Measurements from ENCODE around the gene MUS81. TPM values are rescaled to one million over a fixed set of nuclear protein-coding genes. Genes with fewer than 3 reads are reported as not detected.
A peak's percentile ranks its signal among the peaks of the same experiment; 100 is the strongest.

MUS81 gene
- total RNA-seq, 4 donors from 2014 or later = 58.3 to 191 (median 81.2) TPM

DNA sequence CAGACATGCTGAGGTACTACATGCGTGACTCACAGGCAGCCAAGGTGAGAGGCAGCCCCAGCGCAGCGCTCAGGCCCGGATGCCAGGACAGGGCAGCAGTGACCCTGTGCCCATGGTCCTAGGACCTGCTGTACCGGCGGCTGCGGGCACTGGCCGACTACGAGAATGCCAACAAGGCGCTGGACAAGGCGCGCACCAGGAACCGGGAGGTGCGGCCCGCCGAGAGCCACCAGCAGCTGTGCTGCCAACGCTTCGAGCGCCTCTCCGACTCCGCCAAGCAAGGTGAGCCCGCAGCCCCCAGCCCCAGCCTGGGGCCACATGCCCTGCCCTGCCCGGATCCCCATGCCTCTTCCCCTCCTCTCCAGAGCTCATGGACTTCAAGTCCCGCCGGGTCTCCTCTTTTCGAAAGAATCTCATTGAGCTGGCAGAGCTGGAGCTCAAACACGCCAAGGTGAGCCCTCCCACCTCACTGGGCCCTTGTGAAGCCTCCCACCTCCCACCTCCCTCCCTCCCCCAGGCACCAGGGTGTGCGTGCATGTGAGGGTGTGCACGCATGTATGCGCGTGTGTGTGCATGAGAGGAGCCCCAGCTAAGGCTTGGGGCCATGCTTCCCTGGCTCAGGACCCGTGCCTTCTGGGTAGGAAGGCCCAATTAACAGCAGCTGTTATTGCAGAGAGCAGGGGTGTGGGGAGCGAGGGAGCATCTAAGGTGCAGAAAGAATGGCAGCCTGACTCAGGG lies 7.6 kb upstream of the MUS81 start:
- Histone ChIP-seq H3K9me3 (no peaks in the 10 kb centered on the region), H3K36me3 (peaks cover 2 to 28% (median 14%) of the 10 kb centered on the region in 4 donors), H3K4me1 (peaks cover 31 to 51% (median 46%) of the 10 kb centered on the region in 4 donors), H3K27ac (peak overlapping the region; percentile 86 to 100 (median 100)), H3K4me3 (peak overlapping the region in 1 of 4 donors; percentile 1), H3K27me3 (no peaks in the 10 kb centered on the region)
- 62 to 83% methylated on average over 2 to 30 of the region's 33 CpGs for WGBS, 2 donors (ENCODE audit: low coverage in 1 of 2)
- in situ Hi-C loops (cut with MboI; ENCODE audit: low pct_ligation_motif_present in 1 of 4, low pct_unique_long_range_greater_than_20kb in 1 of 4, low sequenced_read_pairs in 3 of 4) (no loop called here), intact Hi-C loops (cut with DNase I; ENCODE audit: low total_unique reads) (no loop called here)
- TF ChIP-seq POLR2AphosphoS5 (IDR thresholded peaks at IDR 0.05) (peak in 2 of 3 donors; percentile 31 to 39), EP300 (IDR thresholded peaks at IDR 0.05; ENCODE audit: low read depth) (no peak), POLR2A (IDR thresholded peaks at IDR 0.05) (no peak)
- TF ChIP-seq, protein P1, sequence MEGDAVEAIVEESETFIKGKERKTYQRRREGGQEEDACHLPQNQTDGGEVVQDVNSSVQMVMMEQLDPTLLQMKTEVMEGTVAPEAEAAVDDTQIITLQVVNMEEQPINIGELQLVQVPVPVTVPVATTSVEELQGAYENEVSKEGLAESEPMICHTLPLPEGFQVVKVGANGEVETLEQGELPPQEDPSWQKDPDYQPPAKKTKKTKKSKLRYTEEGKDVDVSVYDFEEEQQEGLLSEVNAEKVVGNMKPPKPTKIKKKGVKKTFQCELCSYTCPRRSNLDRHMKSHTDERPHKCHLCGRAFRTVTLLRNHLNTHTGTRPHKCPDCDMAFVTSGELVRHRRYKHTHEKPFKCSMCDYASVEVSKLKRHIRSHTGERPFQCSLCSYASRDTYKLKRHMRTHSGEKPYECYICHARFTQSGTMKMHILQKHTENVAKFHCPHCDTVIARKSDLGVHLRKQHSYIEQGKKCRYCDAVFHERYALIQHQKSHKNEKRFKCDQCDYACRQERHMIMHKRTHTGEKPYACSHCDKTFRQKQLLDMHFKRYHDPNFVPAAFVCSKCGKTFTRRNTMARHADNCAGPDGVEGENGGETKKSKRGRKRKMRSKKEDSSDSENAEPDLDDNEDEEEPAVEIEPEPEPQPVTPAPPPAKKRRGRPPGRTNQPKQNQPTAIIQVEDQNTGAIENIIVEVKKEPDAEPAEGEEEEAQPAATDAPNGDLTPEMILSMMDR (IDR thresholded peaks at IDR 0.05) = no peak
- peak; percentile 17 for DNase-seq

DNA sequence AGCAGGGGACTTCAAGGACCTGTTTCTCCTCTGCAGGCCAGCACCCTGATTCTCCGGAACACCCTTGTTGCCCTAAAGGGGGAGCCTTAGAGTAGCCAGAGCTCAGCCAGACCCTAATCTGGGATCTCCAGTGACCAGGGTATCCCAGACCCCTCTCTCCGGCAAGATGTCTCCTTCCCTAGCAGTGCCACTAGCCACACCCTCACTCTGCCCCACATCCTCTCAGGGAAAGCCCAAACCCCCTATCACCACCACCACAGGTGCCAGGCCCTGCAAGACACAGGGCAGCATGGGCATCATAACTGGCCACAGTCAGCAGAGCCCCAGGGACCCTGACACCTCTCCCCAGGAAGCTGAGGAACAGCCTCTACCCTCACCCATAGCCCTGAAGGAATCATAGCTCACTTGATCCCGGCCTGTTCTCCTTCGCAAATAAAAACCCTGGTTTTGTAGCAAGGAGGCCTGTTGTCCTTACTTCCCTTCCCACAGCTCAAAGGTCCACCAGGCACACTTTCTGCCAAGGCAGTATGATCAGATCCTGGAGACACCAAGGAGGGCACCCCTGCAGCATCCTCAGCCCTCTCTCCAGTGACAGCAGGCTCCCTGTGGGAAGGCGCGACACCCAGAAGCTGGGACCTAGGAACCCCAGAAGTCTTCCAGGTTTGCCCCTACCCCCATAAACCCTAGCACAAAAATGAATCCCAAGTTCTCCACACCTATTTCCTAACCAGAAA lies 6.8 kb upstream of the MUS81 start:
- H3K4me3 ChIP-seq = peak overlapping the region in 1 of 4 donors; percentile 1
- in situ Hi-C loops (cut with MboI; ENCODE audit: low pct_ligation_motif_present in 1 of 4, low pct_unique_long_range_greater_than_20kb in 1 of 4, low sequenced_read_pairs in 3 of 4) (no loop called here), intact Hi-C loops (cut with DNase I; ENCODE audit: low total_unique reads) (no loop called here)
- H3K36me3 ChIP-seq = peaks cover 2 to 28% (median 14%) of the 10 kb centered on the region in 4 donors
- peak; percentile 18 for DNase-seq
- H3K9me3 ChIP-seq = no peaks in the 10 kb centered on the region
- TF ChIP-seq POLR2AphosphoS5 (IDR thresholded peaks at IDR 0.05) (no peak), EP300 (IDR thresholded peaks at IDR 0.05; ENCODE audit: low read depth) (no peak), POLR2A (IDR thresholded peaks at IDR 0.05) (no peak)
- TF ChIP-seq, protein P1 (IDR thresholded peaks at IDR 0.05) = no peak
- WGBS, 2 donors (ENCODE audit: low coverage in 1 of 2) = 59 to 65% methylated on average over 2 to 6 of the region's 6 CpGs
- H3K27me3 ChIP-seq = no peaks in the 10 kb centered on the region
- H3K27ac ChIP-seq = peak overlapping the region; percentile 86 to 100 (median 100)
- peaks cover 31 to 51% (median 47%) of the 10 kb centered on the region in 4 donors for H3K4me1 ChIP-seq

DNA sequence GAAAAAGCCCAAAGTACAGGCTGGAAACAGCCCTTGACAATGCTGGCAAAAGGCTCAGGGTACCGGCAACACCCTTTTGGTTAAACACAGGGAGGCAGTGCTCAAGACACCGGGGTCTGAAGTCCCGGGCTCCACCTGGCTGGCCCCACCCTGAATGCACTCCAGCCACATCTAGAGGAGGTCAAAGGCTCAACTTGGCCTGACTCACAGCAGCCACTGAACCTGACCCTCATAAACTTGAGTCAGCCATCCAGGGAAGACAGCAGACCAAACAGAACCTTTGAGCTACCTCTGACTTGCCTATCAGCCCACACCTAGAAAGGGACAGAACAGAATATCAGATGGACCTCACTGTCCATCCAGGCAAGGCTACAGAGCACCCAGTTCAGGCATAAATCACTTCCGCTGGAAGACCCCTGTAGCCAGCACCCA lies 6.1 kb upstream of the MUS81 start:
- intact Hi-C loops (cut with DNase I; ENCODE audit: low total_unique reads) (no loop called here), in situ Hi-C loops (cut with MboI; ENCODE audit: low pct_ligation_motif_present in 1 of 4, low pct_unique_long_range_greater_than_20kb in 1 of 4, low sequenced_read_pairs in 3 of 4) (no loop called here)
- H3K27me3 ChIP-seq = no peaks in the 10 kb centered on the region
- peak overlapping the region; percentile 97 to 100 (median 100) for H3K27ac ChIP-seq
- peak; percentile 91 for DNase-seq
- TF ChIP-seq, protein P1 (IDR thresholded peaks at IDR 0.05) = no peak
- TF ChIP-seq POLR2A (IDR thresholded peaks at IDR 0.05) (peak; percentile 77), POLR2AphosphoS5 (IDR thresholded peaks at IDR 0.05) (peak in 2 of 3 donors; percentile 3 to 91), EP300 (IDR thresholded peaks at IDR 0.05; ENCODE audit: low read depth) (peak; percentile 18)
- peaks cover 31 to 55% (median 51%) of the 10 kb centered on the region in 4 donors for H3K4me1 ChIP-seq
- no peaks in the 10 kb centered on the region for H3K9me3 ChIP-seq
- peak overlapping the region in 1 of 4 donors; percentile 84 for H3K4me3 ChIP-seq
- WGBS, 2 donors (ENCODE audit: low coverage in 1 of 2) = 70% methylated on average over 4 of the region's 4 CpGs; no CpG with 5 or more reads in 1 of the 2 donors
- H3K36me3 ChIP-seq = peaks cover 2 to 28% (median 14%) of the 10 kb centered on the region in 4 donors

Measured in transverse colon (tissue), 4 donors.